ENCODE data around the gene PRRT3.
"Not testable (repeated sequence)": the region's sequence is repeated elsewhere in the genome, so short reads cannot be mapped to it uniquely, and the experiment has no call there.

Gene PRRT3

DNA sequence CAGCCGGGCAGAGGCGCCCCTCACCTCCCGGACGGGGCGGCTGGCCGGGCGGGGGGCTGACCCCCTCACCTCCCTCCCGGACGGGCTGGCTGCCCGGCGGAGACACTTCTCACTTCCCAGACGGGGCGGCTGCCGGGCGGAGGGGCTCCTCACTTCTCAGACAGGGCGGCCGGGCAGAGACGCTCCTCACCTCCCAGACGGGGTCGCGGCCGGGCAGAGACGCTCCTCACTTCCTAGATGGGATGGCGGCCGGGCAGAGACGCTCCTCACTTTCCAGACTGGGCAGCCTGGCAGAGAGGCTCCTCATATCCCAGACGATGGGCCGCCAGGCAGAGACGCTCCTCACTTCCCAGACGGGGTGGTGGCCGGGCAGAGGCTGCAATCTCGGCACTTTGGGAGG lies 12.3 kb downstream of the PRRT3 start:
- not testable (repeated sequence) for H3K9ac ChIP-seq (ENCODE audit: low read depth, low read length, poor library complexity); H2BK120ac ChIP-seq (ENCODE audit: low read depth, low read length); H2BK5ac ChIP-seq (ENCODE audit: low read length); H2AFZ ChIP-seq (ENCODE audit: low read length); H3K4me3 ChIP-seq (ENCODE audit: low read length in 2 of 2); H3K4ac ChIP-seq (ENCODE audit: low read length); H3K4me2 ChIP-seq (ENCODE audit: insufficient read depth, low read length, poor library complexity, severe bottlenecking); H3K14ac ChIP-seq (ENCODE audit: low read length); H3K4me1 ChIP-seq (ENCODE audit: control insufficient read depth in 2 of 2, insufficient read depth in 1 of 2, low read depth in 1 of 2, low read length in 2 of 2); H3K9me3 ChIP-seq (replicated peaks in 1 of 2; ENCODE audit: control insufficient read depth in 2 of 2, insufficient read depth in 1 of 2, low read depth in 1 of 2, low read length in 2 of 2); H2BK12ac ChIP-seq (ENCODE audit: low read length); H3K27ac ChIP-seq (replicated peaks; ENCODE audit: low read length); H4K91ac ChIP-seq (ENCODE audit: low read depth, low read length, poor library complexity); H2BK15ac ChIP-seq (ENCODE audit: low read length); DNase-seq (ENCODE audit: low spot score); H4K8ac ChIP-seq (ENCODE audit: low read depth, low read length); H3K23ac ChIP-seq (ENCODE audit: low read depth, low read length, poor library complexity); H3K79me1 ChIP-seq (ENCODE audit: low read depth, low read length); H2AK5ac ChIP-seq (ENCODE audit: low read depth, low read length); H3K27me3 ChIP-seq (ENCODE audit: control insufficient read depth in 3 of 3, insufficient read depth in 3 of 3, low read depth in 1 of 3, low read length in 3 of 3); H3K18ac ChIP-seq (ENCODE audit: low read length)
- no CpG with 5 or more reads among the region's 32 CpGs for WGBS, 2 donors (ENCODE audit: extremely low coverage in 2 of 2, insufficient read length in 2 of 2, insufficient replicate concordance in 1 of 2)
- H3K36me3 ChIP-seq (replicated peaks in 1 of 2; ENCODE audit: control insufficient read depth in 2 of 2, insufficient read depth in 2 of 2, low read length in 2 of 2), result peaks cover 14 to 63% of the 10 kb centered on the region in 2 donors

DNA sequence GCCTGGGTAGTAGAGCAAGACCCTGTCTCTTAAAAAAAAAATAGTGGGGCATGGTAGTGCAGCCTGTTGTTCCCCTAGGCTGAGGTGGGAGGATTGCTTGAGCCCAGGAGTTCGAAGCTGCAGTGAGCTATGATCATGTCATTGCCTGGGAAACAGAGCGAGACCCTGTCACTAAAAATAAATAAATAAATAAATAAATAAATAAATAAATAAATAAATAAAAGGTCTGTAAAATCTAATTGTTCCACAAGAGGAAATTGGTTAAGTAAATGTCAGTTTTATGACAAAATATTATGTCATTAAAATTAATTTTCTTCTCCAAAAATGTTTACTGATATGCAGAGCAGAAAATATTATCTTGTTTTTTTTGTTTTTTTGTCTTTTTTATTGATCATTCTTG lies 13.2 kb downstream of the PRRT3 start:
- H2AK5ac ChIP-seq (ENCODE audit: low read depth, low read length), result no peak overlapping the region
- H3K27ac ChIP-seq (replicated peaks; ENCODE audit: low read length), result no peak overlapping the region
- no peak overlapping the region for H2BK12ac ChIP-seq (ENCODE audit: low read length)
- no peak overlapping the region for H3K18ac ChIP-seq (ENCODE audit: low read length)
- H3K9me3 ChIP-seq (replicated peaks in 1 of 2; ENCODE audit: control insufficient read depth in 2 of 2, insufficient read depth in 1 of 2, low read depth in 1 of 2, low read length in 2 of 2), result peaks cover 0 to 5% of the 10 kb centered on the region in 2 donors
- no peak overlapping the region for H3K4ac ChIP-seq (ENCODE audit: low read length)
- H2AFZ ChIP-seq (ENCODE audit: low read length), result no peak overlapping the region
- DNase-seq (ENCODE audit: low spot score), result no peak
- peaks cover 6 to 7% of the 10 kb centered on the region in 2 donors for H3K4me1 ChIP-seq (ENCODE audit: control insufficient read depth in 2 of 2, insufficient read depth in 1 of 2, low read depth in 1 of 2, low read length in 2 of 2)
- no peak overlapping the region for H4K8ac ChIP-seq (ENCODE audit: low read depth, low read length)
- no peak overlapping the region for H3K4me3 ChIP-seq (ENCODE audit: low read length in 2 of 2)
- H3K23ac ChIP-seq (ENCODE audit: low read depth, low read length, poor library complexity), result no peak overlapping the region
- H3K36me3 ChIP-seq (replicated peaks in 1 of 2; ENCODE audit: control insufficient read depth in 2 of 2, insufficient read depth in 2 of 2, low read length in 2 of 2), result peaks cover 11 to 55% of the 10 kb centered on the region in 2 donors
- no peak overlapping the region for H3K9ac ChIP-seq (ENCODE audit: low read depth, low read length, poor library complexity)
- no peaks in the 10 kb centered on the region for H3K79me1 ChIP-seq (ENCODE audit: low read depth, low read length)
- no peak overlapping the region for H3K14ac ChIP-seq (ENCODE audit: low read length)
- no peak overlapping the region for H2BK5ac ChIP-seq (ENCODE audit: low read length)
- WGBS, 2 donors (ENCODE audit: extremely low coverage in 2 of 2, insufficient read length in 2 of 2, insufficient replicate concordance in 1 of 2), result no CpG with 5 or more reads among the region's 2 CpGs
- H3K27me3 ChIP-seq (ENCODE audit: control insufficient read depth in 3 of 3, insufficient read depth in 3 of 3, low read depth in 1 of 3, low read length in 3 of 3), result peaks cover 0 to 2% (median 0%) of the 10 kb centered on the region in 3 experiments
- H4K91ac ChIP-seq (ENCODE audit: low read depth, low read length, poor library complexity), result no peak overlapping the region
- no peak overlapping the region for H2BK120ac ChIP-seq (ENCODE audit: low read depth, low read length)
- H2BK15ac ChIP-seq (ENCODE audit: low read length), result no peak overlapping the region
- H3K4me2 ChIP-seq (ENCODE audit: insufficient read depth, low read length, poor library complexity, severe bottlenecking), result no peak overlapping the region

DNA sequence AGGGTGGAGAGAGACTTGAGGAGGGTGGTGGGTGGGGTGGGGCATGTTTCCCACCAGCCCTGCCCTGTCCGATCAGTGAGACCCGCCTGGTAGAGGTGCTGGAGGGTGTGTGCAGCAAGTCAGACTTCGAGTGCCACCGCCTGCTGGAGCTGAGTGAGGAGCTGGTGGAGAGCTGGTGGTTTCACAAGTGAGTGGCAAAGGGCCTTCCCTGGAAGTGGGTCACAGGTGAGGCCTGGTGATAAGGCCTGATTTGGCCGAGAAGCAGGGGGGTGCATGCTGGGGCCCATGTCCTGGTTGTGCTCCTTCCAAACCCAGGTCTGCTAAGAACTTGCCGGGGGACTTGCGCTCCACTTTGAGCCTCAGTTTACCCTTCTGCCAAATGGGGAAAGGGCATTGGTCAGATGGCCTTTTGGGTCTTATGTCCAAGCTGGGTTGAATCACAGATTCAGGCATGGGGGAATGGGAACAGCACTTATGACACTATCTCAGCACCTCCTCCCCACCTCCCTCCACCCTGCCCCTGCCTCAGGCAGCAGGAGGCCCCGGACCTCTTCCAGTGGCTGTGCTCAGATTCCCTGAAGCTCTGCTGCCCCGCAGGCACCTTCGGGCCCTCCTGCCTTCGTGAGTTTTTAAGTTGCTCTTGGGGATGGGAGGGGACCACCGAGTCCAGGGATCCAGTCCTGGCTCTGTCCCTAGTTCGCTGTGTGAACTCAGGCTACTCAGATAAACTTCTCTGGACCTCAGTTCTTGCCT lies 14.5 kb downstream of the PRRT3 start:
- no peak overlapping the region for H4K8ac ChIP-seq (ENCODE audit: low read depth, low read length)
- no CpG with 5 or more reads among the region's 13 CpGs for WGBS, 2 donors (ENCODE audit: extremely low coverage in 2 of 2, insufficient read length in 2 of 2, insufficient replicate concordance in 1 of 2)
- DNase-seq (ENCODE audit: low spot score), result no peak
- H3K4ac ChIP-seq (ENCODE audit: low read length), result no peak overlapping the region
- H3K4me1 ChIP-seq (ENCODE audit: control insufficient read depth in 2 of 2, insufficient read depth in 1 of 2, low read depth in 1 of 2, low read length in 2 of 2), result peaks cover 7% of the 10 kb centered on the region in 2 donors
- H2AFZ ChIP-seq (ENCODE audit: low read length), result no peak overlapping the region
- no peak overlapping the region for H3K18ac ChIP-seq (ENCODE audit: low read length)
- H3K36me3 ChIP-seq (replicated peaks in 1 of 2; ENCODE audit: control insufficient read depth in 2 of 2, insufficient read depth in 2 of 2, low read length in 2 of 2), result peaks cover 9 to 42% of the 10 kb centered on the region in 2 donors
- H3K4me3 ChIP-seq (ENCODE audit: low read length in 2 of 2), result peak overlapping the region in 1 of 2 donors; percentile 59
- no peak overlapping the region for H3K23ac ChIP-seq (ENCODE audit: low read depth, low read length, poor library complexity)
- H3K14ac ChIP-seq (ENCODE audit: low read length), result no peak overlapping the region
- H3K9ac ChIP-seq (ENCODE audit: low read depth, low read length, poor library complexity), result no peak overlapping the region
- H2AK5ac ChIP-seq (ENCODE audit: low read depth, low read length), result no peak overlapping the region
- no peak overlapping the region for H2BK15ac ChIP-seq (ENCODE audit: low read length)
- no peak overlapping the region for H4K91ac ChIP-seq (ENCODE audit: low read depth, low read length, poor library complexity)
- H3K27ac ChIP-seq (replicated peaks; ENCODE audit: low read length), result no peak overlapping the region
- no peak overlapping the region for H3K4me2 ChIP-seq (ENCODE audit: insufficient read depth, low read length, poor library complexity, severe bottlenecking)
- H2BK12ac ChIP-seq (ENCODE audit: low read length), result no peak overlapping the region
- no peaks in the 10 kb centered on the region for H3K79me1 ChIP-seq (ENCODE audit: low read depth, low read length)
- no peak overlapping the region for H2BK120ac ChIP-seq (ENCODE audit: low read depth, low read length)
- H2BK5ac ChIP-seq (ENCODE audit: low read length), result no peak overlapping the region
- H3K27me3 ChIP-seq (ENCODE audit: control insufficient read depth in 3 of 3, insufficient read depth in 3 of 3, low read depth in 1 of 3, low read length in 3 of 3), result peaks cover 0 to 2% (median 0%) of the 10 kb centered on the region in 3 experiments
- peaks cover 0 to 5% of the 10 kb centered on the region in 2 donors for H3K9me3 ChIP-seq (replicated peaks in 1 of 2; ENCODE audit: control insufficient read depth in 2 of 2, insufficient read depth in 1 of 2, low read depth in 1 of 2, low read length in 2 of 2)

DNA sequence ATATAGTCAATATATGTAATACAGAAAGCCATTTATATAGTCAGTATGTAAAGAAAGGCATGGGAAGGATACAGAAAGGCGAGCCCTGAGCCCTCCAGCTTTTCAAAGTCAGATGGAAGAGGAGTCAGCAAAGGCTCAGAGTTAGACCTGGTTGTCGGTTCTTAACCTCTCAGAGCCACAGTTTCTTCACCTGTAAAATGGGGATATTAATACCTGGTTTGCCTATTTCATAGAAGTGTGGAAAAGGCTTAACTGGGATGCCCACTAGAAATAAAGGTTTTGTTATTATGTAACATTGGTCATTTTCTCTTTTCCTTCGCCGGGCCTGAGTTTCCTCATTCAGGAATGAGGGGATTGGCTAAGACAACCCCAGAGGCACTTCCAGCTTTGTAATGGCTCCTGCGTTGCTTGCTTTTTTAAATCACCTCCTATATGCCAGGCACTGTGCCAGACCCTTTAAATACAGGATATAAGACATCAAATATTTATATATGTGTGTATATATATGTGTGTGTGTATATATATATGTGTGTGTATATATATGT lies 16.2 kb downstream of the PRRT3 start:
- Histone ChIP-seq H2BK12ac (ENCODE audit: low read length) (no peak overlapping the region), H2BK5ac (ENCODE audit: low read length) (no peak overlapping the region), H2BK120ac (ENCODE audit: low read depth, low read length) (no peak overlapping the region), H3K79me1 (ENCODE audit: low read depth, low read length) (no peaks in the 10 kb centered on the region), H2AFZ (ENCODE audit: low read length) (no peak overlapping the region), H2BK15ac (ENCODE audit: low read length) (no peak overlapping the region), H3K27ac (replicated peaks; ENCODE audit: low read length) (no peak overlapping the region), H3K23ac (ENCODE audit: low read depth, low read length, poor library complexity) (no peak overlapping the region), H3K9me3 (replicated peaks in 1 of 2; ENCODE audit: control insufficient read depth in 2 of 2, insufficient read depth in 1 of 2, low read depth in 1 of 2, low read length in 2 of 2) (peaks cover 0 to 3% of the 10 kb centered on the region in 2 donors), H3K4me1 (ENCODE audit: control insufficient read depth in 2 of 2, insufficient read depth in 1 of 2, low read depth in 1 of 2, low read length in 2 of 2) (peaks cover 7 to 10% of the 10 kb centered on the region in 2 donors), H3K14ac (ENCODE audit: low read length) (no peak overlapping the region), H3K4me2 (ENCODE audit: insufficient read depth, low read length, poor library complexity, severe bottlenecking) (no peak overlapping the region), H3K18ac (ENCODE audit: low read length) (no peak overlapping the region), H2AK5ac (ENCODE audit: low read depth, low read length) (no peak overlapping the region), H3K4me3 (ENCODE audit: low read length in 2 of 2) (no peak overlapping the region), H3K36me3 (replicated peaks in 1 of 2; ENCODE audit: control insufficient read depth in 2 of 2, insufficient read depth in 2 of 2, low read length in 2 of 2) (peaks cover 7 to 34% of the 10 kb centered on the region in 2 donors), H3K4ac (ENCODE audit: low read length) (no peak overlapping the region), H3K9ac (ENCODE audit: low read depth, low read length, poor library complexity) (no peak overlapping the region), H4K91ac (ENCODE audit: low read depth, low read length, poor library complexity) (no peak overlapping the region), H4K8ac (ENCODE audit: low read depth, low read length) (no peak overlapping the region), H3K27me3 (ENCODE audit: control insufficient read depth in 3 of 3, insufficient read depth in 3 of 3, low read depth in 1 of 3, low read length in 3 of 3) (peaks cover 0 to under 1% (median 0%) of the 10 kb centered on the region in 3 experiments)
- WGBS, 2 donors (ENCODE audit: extremely low coverage in 2 of 2, insufficient read length in 2 of 2, insufficient replicate concordance in 1 of 2), result no CpG with 5 or more reads among the region's 5 CpGs
- DNase-seq (ENCODE audit: low spot score), result no peak

Data from neuronal stem cell (in vitro differentiated cells).